Loucy (cell line): ENCODE measurements around the gene PIK3CG.
"Not testable (repeated sequence)": the region's sequence is repeated elsewhere in the genome, so short reads cannot be mapped to it uniquely, and the experiment has no call there.

ENCODE experiments used
- H2AFZ ChIP-seq: fragments of 200-600 bp; sonication (generic); 2 replicates; pipeline ENCODE4 v1.6.0; 2016; ENCODE audit warnings: antibody characterized with exemption, mild to moderate bottlenecking, low read length, moderate library complexity
- H3F3A ChIP-seq: fragments of 200-600 bp; 2 replicates; pipeline ENCODE4 v1.6.0; 2016; ENCODE audit warnings: antibody characterized with exemption, low read depth, mild to moderate bottlenecking
- H3K27me3 ChIP-seq: fragments of 200-600 bp; sonication (generic); 2 replicates; pipeline ENCODE4 v1.6.1; 2014; ENCODE audit warnings: low read length, mild to moderate bottlenecking; ENCODE audit not compliant: insufficient read depth, poor library complexity, severe bottlenecking
- H3K36me3 ChIP-seq: fragments of 200-600 bp; sonication (generic); 2 replicates; pipeline ENCODE4 v1.6.1; 2016; ENCODE audit warnings: low read length; ENCODE audit not compliant: insufficient read depth
- H3K4me1 ChIP-seq: fragments of 200-600 bp; sonication (generic); 2 replicates; pipeline ENCODE4 v1.5.1; 2014; ENCODE audit warnings: low read length, mild to moderate bottlenecking; ENCODE audit not compliant: insufficient read depth, poor library complexity, severe bottlenecking
- H3K4me2 ChIP-seq: fragments of 200-600 bp; sonication (generic); 2 replicates; pipeline ENCODE4 v1.6.0; 2014; ENCODE audit warnings: antibody characterized with exemption, low read length, low read depth, mild to moderate bottlenecking; ENCODE audit not compliant: poor library complexity, severe bottlenecking
- H3K4me3 ChIP-seq: fragments of 200-600 bp; sonication (generic); 2 replicates; pipeline ENCODE4 v1.5.1; 2014; ENCODE audit warnings: low read length, mild to moderate bottlenecking, mixed read lengths; ENCODE audit not compliant: poor library complexity, severe bottlenecking
- H3K79me2 ChIP-seq: fragments of 200-600 bp; sonication (generic); 2 replicates; pipeline ENCODE4 v1.6.1; 2014; ENCODE audit warnings: low read length; ENCODE audit not compliant: insufficient read depth
- H3K9ac ChIP-seq: fragments of 200-600 bp; sonication (generic); 2 replicates; pipeline ENCODE4 v1.6.0; 2014; ENCODE audit warnings: mild to moderate bottlenecking, low read depth, low read length, moderate library complexity; ENCODE audit not compliant: poor library complexity, severe bottlenecking
- H3K9me2 ChIP-seq: fragments of 200-600 bp; sonication (generic); replicated peaks from 2 replicates; pipeline ENCODE4 v1.6.1; 2016; ENCODE audit warnings: low read depth, low read length, mixed read lengths
- H3K9me3 ChIP-seq: fragments of 200-600 bp; sonication (generic); 2 replicates; pipeline ENCODE4 v1.6.1; 2014; ENCODE audit warnings: mild to moderate bottlenecking, antibody characterized with exemption, low read length, low read depth; ENCODE audit not compliant: insufficient read depth
- H4K20me1 ChIP-seq: fragments of 200-600 bp; sonication (generic); 2 replicates; pipeline ENCODE4 v1.6.0; 2014; ENCODE audit warnings: antibody characterized with exemption, low read length, mild to moderate bottlenecking; ENCODE audit not compliant: insufficient read depth, poor library complexity, severe bottlenecking
- EZH2phosphoT487 ChIP-seq: fragments of 200-600 bp; IDR thresholded peaks from 2 replicates; pipeline ENCODE4 v1.6.1; 2018; ENCODE audit warnings: antibody characterized with exemption, mild to moderate bottlenecking, moderate library complexity, borderline replicate concordance
- TF ChIP-seq, protein P1 (sequence below): fragments of 200-600 bp; sonication (generic); conservative IDR thresholded peaks from 2 replicates; pipeline ENCODE4 v1.5.1; 2014; ENCODE audit warnings: mild to moderate bottlenecking, antibody characterized with exemption, low read length

Gene PIK3CG

DNA sequence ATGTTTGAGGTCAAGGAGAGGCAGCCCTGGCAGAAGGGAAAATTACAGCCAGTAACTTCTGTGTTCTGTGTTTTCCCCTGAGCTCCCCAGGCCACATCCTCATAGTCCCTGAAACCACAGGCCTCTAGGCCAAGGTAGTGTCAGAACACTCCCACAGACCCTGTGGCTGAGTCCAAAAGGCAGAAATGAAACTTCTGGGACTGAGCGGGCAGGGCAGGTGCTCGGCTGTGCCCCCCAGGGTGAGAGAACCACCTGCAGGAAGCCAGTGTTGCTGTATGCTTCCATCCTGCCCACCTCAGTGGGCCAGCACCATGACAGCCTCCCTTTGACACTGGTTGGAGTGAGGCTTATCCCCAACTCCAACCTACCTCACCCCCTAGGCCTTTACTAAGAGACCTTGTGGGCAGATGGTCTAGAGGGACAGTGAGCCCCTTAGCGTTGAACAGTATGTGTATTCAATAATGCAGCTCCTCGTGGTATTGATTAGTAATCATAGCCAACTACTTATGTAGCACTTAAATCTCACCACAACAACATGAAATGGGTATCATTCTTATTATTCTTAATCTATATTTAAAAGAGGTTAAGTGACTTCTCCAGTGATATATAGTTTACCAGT, 30.3 kb downstream of the PIK3CG start:
- no peak overlapping the region for H3K9ac ChIP-seq

DNA sequence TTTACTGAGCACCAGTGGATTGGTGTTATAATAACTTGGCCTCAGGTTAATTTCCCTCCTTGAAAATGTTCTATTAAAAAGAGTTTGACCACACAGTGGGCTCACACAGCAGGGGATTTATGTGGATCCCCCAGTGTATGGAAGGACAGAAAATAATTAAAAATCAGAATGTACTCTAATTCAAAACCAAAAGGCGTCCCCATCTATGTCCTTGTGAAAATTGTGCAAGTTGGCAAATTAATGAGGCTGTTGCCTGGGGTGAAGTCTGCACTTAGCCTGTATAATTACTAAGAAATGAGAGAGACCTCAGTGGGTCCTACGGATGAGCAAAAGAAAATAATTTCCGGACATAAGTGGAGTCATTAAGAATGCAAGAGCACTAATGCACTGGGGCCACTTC, 31.1 kb downstream of the PIK3CG start:
- Histone ChIP-seq H3F3A (no peaks in the 10 kb centered on the region), H3K4me1 (peaks cover 13% of the 10 kb centered on the region), H3K9me2 (no peaks in the 10 kb centered on the region)

More for the DNA sequence above, 30.3 kb downstream of the PIK3CG start:
- H3F3A ChIP-seq, result no peaks in the 10 kb centered on the region
- H3K9me3 ChIP-seq, result no peaks in the 10 kb centered on the region
- H4K20me1 ChIP-seq, result no peaks in the 10 kb centered on the region
- peaks cover 18% of the 10 kb centered on the region; the same call in 1 of the 2 replicates for H3K79me2 ChIP-seq
- H3K27me3 ChIP-seq, result no peaks in the 10 kb centered on the region
- no peak overlapping the region for H3K4me3 ChIP-seq
- TF ChIP-seq, protein P1, sequence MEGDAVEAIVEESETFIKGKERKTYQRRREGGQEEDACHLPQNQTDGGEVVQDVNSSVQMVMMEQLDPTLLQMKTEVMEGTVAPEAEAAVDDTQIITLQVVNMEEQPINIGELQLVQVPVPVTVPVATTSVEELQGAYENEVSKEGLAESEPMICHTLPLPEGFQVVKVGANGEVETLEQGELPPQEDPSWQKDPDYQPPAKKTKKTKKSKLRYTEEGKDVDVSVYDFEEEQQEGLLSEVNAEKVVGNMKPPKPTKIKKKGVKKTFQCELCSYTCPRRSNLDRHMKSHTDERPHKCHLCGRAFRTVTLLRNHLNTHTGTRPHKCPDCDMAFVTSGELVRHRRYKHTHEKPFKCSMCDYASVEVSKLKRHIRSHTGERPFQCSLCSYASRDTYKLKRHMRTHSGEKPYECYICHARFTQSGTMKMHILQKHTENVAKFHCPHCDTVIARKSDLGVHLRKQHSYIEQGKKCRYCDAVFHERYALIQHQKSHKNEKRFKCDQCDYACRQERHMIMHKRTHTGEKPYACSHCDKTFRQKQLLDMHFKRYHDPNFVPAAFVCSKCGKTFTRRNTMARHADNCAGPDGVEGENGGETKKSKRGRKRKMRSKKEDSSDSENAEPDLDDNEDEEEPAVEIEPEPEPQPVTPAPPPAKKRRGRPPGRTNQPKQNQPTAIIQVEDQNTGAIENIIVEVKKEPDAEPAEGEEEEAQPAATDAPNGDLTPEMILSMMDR, result no peak
- TF ChIP-seq EZH2phosphoT487, result no peak
- no peak overlapping the region for H3K4me2 ChIP-seq
- H3K4me1 ChIP-seq, result peaks cover 10% of the 10 kb centered on the region
- H2AFZ ChIP-seq, result no peak overlapping the region
- H3K9me2 ChIP-seq, result no peaks in the 10 kb centered on the region
- peaks cover 54% of the 10 kb centered on the region; the same call in 1 of the 2 replicates for H3K36me3 ChIP-seq

DNA sequence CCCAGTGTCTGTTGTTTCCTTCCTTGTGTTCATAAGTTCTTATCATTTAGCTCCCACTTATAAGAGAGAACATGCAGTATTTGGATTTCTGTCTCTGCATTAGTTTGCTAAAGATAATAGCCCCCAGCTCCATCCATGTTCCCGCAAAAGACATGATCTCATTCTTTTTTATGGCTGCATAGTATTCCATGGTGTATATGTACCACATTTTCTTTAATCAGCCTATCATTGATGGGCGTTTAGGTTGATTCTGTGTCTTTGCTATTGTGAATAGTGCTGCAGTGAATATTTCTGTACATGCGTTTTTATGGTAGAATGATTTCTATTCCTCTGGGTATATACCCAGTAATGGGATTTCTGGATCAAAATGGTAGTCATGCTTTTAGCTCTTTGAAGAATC, 32.5 kb downstream of the PIK3CG start:
- not testable (repeated sequence) for H3K4me2 ChIP-seq, H3K27me3 ChIP-seq, H3K9me2 ChIP-seq, H4K20me1 ChIP-seq, H2AFZ ChIP-seq, H3K4me3 ChIP-seq, H3F3A ChIP-seq, H3K9ac ChIP-seq, H3K9me3 ChIP-seq
- Histone ChIP-seq H3K79me2 (peaks cover 39% of the 10 kb centered on the region; the same call in 1 of the 2 replicates), H3K36me3 (peaks cover 38% of the 10 kb centered on the region; the same call in 1 of the 2 replicates), H3K4me1 (peaks cover 18% of the 10 kb centered on the region)

More for the DNA sequence above, 31.1 kb downstream of the PIK3CG start:
- Histone ChIP-seq H3K9me3 (no peaks in the 10 kb centered on the region), H3K4me2 (no peak overlapping the region), H3K9ac (no peak overlapping the region), H3K36me3 (peaks cover 46% of the 10 kb centered on the region; the same call in 1 of the 2 replicates), H2AFZ (no peak overlapping the region), H3K79me2 (peaks cover 26% of the 10 kb centered on the region; the same call in 1 of the 2 replicates), H3K4me3 (no peak overlapping the region), H4K20me1 (no peaks in the 10 kb centered on the region), H3K27me3 (no peaks in the 10 kb centered on the region)
- TF ChIP-seq EZH2phosphoT487, result no peak
- TF ChIP-seq, protein P1, result no peak

DNA sequence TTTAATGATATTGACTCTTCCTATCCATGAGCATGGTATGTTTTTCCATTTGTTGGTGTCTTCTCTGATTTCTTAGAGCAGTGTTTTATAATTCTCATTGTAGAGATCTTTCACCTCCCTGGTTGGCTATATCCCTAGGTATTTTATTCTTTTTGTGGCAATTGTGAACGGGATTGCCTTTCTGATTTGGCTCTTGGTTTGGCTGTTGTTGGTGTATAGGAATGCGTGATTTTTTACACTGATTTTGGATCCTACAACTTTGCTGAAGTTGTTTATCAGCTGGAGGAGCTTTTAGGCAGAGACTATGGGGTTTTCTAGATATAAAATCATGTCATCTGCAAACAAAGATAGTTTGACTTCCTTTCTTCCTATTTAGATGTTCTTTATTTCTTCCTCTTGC, 33.9 kb downstream of the PIK3CG start:
- peaks cover 18% of the 10 kb centered on the region for H3K4me1 ChIP-seq
- not testable (repeated sequence) for H4K20me1 ChIP-seq, H3K4me2 ChIP-seq, H2AFZ ChIP-seq, H3K27me3 ChIP-seq, H3K9ac ChIP-seq, H3F3A ChIP-seq, H3K9me3 ChIP-seq, H3K9me2 ChIP-seq, H3K4me3 ChIP-seq
- peaks cover 40% of the 10 kb centered on the region; the same call in 1 of the 2 replicates for H3K79me2 ChIP-seq
- H3K36me3 ChIP-seq, result peaks cover 24% of the 10 kb centered on the region; the same call in 1 of the 2 replicates
